Naive B cell (primary cell): ENCODE data around the gene TCF12. TPM values are rescaled to one million over a fixed set of nuclear protein-coding genes. Genes with fewer than 3 reads are reported as not detected.
A peak's percentile ranks its signal among the peaks of the same experiment; 100 is the strongest.

Experiments used
- ATAC-seq, 2 donors: fragments of 150-1000 bp; cut with Tn5 transposase; 2 replicates each; pipeline ENCODE4 v1.10.0; 2021; ENCODE audit warnings: low read depth in 2 of 2, mild to moderate bottlenecking in 2 of 2, moderate library complexity in 2 of 2
- DNase-seq: peaks from one replicate; pipeline ENCODE4 v3.0.0; 2022
- H3K27ac Mint-ChIP-seq, 6 donors: one replicate each; pipeline ENCODE4 v1.8.0; 2020 to 2022; ENCODE audit warnings: mild to moderate bottlenecking in 6 of 6, mixed read lengths in 6 of 6, moderate library complexity in 5 of 6, inconsistent platforms in 2 of 6
- H3K27me3 Mint-ChIP-seq, 3 donors: one replicate each; pipeline ENCODE4 v1.8.0; 2021 to 2022; ENCODE audit warnings: mixed read lengths in 3 of 3, mild to moderate bottlenecking in 1 of 3
- H3K36me3 Mint-ChIP-seq, 2 donors: one replicate each; pipeline ENCODE4 v1.8.0; 2020 to 2022; ENCODE audit warnings: mixed read lengths in 2 of 2, inconsistent platforms in 1 of 2, mild to moderate bottlenecking in 1 of 2
- H3K4me1 Mint-ChIP-seq, 3 donors: one replicate each; pipeline ENCODE4 v1.8.0; 2020 to 2022; ENCODE audit warnings: mixed read lengths in 3 of 3, inconsistent platforms in 1 of 3, mild to moderate bottlenecking in 1 of 3, moderate library complexity in 1 of 3
- H3K4me3 Mint-ChIP-seq, 8 donors: one replicate each; pipeline ENCODE4 v1.8.0; 2020 to 2022; ENCODE audit warnings: mild to moderate bottlenecking in 8 of 8, mixed read lengths in 8 of 8, moderate library complexity in 8 of 8, inconsistent platforms in 2 of 8
- H3K9me3 Mint-ChIP-seq, 7 donors: one replicate each; pipeline ENCODE4 v1.8.0; 2020 to 2022; ENCODE audit warnings: mixed read lengths in 7 of 7, mild to moderate bottlenecking in 5 of 7, inconsistent platforms in 2 of 7, moderate library complexity in 1 of 7
- polyA plus RNA-seq, 6 donors: library from polyadenylated mRNA; unstranded; fragments of 300-500 nt; fragmentation: Illumina TruSeq; gene quantifications; one replicate each; pipeline ENCODE4 v1.2.3, GENCODE V29; 2021; ENCODE audit warnings: low read depth in 6 of 6

TCF12 gene
- polyA plus RNA-seq, 6 donors from 2014 or later: 42.0 to 70.9 (median 56.1) TPM

DNA sequence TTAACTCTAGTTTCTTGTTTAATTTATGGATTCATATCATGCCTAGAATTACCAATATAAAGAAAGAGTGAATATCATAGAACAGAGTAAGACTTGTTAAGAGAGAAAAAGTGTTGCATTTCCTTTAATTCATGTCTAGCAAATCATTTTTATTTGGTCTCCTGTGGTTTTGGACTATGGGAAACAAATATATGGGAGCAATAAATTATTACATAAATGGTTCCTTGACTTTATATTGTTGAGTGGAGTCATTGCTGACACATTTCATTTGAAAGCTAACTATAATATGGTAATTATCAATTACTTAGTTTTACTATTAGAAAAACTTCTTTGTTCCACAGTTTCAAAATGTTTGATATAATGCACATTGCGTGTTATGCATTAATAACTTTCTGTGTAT lies 313.1 kb downstream of the TCF12 start:
- DNase-seq (no peak), ATAC-seq (no peak)
- Mint-ChIP-seq H3K36me3 (peaks cover 5 to 8% of the 10 kb centered on the region in 2 donors), H3K4me1 (peaks cover 3 to 9% (median 6%) of the 10 kb centered on the region in 3 donors), H3K27ac (no peak overlapping the region), H3K9me3 (no peaks in the 10 kb centered on the region), H3K4me3 (no peak overlapping the region), H3K27me3 (no peaks in the 10 kb centered on the region)

DNA sequence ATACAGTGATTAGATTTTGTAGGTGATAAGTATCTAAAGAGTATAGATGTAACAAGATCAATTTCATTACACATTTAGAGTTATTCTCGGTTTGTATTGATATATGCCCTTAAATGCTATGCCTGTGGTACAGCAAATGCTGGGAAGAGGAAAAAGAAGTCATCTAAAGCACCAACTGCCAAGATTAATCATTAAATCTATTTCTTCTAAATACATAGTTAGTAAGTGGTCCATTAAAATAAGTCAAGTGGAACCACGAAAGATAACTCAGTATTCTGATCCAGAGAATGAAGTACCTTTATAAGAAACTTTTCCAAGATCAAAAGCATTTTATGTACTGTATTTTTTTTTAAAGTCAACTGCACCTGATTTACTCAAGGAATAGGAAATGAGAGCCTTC lies 315.7 kb downstream of the TCF12 start:
- H3K4me3 Mint-ChIP-seq: no peak overlapping the region
- DNase-seq (no peak), ATAC-seq (no peak)
- no peaks in the 10 kb centered on the region for H3K27me3 Mint-ChIP-seq
- H3K27ac Mint-ChIP-seq: no peak overlapping the region
- peaks cover 9 to 15% of the 10 kb centered on the region in 2 donors for H3K36me3 Mint-ChIP-seq
- H3K4me1 Mint-ChIP-seq: peaks cover 0 to 17% (median 4%) of the 10 kb centered on the region in 3 donors
- H3K9me3 Mint-ChIP-seq: no peaks in the 10 kb centered on the region

GRCh38 chr15:57235186-57235585 lies 316.7 kb downstream of the TCF12 start:
- DNase-seq (no peak), ATAC-seq (no peak)
- Mint-ChIP-seq H3K36me3 (peaks cover 9 to 23% of the 10 kb centered on the region in 2 donors), H3K4me1 (peaks cover 0 to 17% (median 4%) of the 10 kb centered on the region in 3 donors), H3K27me3 (no peaks in the 10 kb centered on the region), H3K4me3 (no peak overlapping the region), H3K9me3 (no peaks in the 10 kb centered on the region), H3K27ac (no peak overlapping the region)

DNA sequence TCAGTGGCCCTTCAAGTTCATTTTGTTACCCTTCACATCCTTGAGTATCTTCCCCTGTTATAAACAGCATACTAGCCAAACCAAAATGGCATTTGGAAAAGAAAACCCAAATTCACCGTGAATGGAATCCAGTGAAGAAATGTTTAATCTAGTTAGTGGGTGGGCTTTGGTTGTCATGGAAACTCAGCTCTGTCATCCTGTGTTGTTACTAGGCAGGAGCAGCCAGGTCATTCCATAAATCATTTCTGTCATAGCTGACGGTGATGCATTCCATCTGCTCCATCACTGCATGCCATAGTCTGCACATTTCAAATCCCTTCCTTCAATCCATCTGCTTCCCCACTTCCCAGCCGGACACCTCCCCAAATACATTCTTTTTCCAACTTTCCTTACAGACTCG lies 317.4 kb downstream of the TCF12 start:
- Mint-ChIP-seq H3K4me1 (peaks cover 0 to 17% (median 4%) of the 10 kb centered on the region in 3 donors), H3K36me3 (peaks cover 9 to 23% of the 10 kb centered on the region in 2 donors), H3K27me3 (no peaks in the 10 kb centered on the region)

DNA sequence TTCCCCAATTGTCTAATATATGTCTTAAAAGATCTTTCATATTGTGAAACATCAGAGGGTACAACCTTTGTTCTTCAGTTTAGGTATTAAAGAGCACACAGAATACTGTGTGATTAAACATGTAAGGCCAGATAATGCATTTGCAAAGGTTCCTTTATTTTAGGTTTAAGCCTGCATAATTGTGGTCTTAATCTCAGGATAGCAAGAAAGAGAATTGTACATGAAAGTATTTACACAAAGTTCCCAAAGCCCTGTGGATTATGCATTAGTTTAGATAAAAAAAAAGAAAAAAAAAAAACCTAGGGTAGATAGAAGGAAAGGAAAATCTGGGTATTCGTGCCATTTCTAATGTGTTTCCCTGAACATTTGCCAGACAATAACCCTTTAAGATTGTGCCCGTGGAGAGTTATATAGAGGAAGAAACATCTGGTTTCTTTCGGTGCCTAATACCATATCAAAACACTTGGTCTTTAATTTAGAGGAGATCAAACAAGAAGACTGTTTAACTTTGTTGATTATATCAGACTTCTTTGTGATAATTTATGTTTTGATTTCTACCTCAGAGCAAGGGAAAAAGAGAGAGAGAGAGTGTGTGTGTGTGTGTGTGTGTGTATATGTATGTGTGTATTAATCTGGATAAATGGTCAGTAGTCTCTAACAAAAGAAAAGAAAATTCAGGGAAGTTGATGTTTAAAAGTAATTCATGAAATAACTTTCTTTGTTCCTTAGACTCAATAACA lies 318.3 kb downstream of the TCF12 start:
- Mint-ChIP-seq H3K4me3 (no peak overlapping the region), H3K27ac (peak overlapping the region in 2 of 6 donors; percentile 10 to 42), H3K27me3 (no peaks in the 10 kb centered on the region), H3K4me1 (peaks cover 0 to 17% (median 4%) of the 10 kb centered on the region in 3 donors), H3K9me3 (no peaks in the 10 kb centered on the region), H3K36me3 (peaks cover 9 to 23% of the 10 kb centered on the region in 2 donors)
- DNase-seq (no peak), ATAC-seq (no peak)

More for the DNA sequence above, 317.4 kb downstream of the TCF12 start:
- ATAC-seq (no peak), DNase-seq (no peak)
- Mint-ChIP-seq H3K4me3 (no peak overlapping the region), H3K9me3 (no peaks in the 10 kb centered on the region), H3K27ac (no peak overlapping the region)

DNA sequence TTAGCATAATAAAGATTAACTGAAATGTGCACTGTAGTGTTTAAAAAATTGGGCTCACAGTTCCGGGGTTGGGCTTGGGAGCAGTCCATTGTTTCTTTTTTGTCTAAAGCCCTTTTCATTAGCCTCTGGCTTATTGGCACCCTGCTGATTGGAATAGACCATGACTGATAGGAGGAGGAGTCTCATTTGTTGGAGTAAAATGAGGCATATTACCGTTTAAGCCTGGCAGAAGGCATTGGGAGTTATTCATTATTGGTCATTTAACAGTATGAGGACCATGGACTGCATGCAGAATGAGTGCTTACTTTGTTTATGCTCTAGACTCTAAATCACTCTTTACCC lies 318.8 kb downstream of the TCF12 start:
- Mint-ChIP-seq H3K27ac (peak overlapping the region in 1 of 6 donors; percentile 73), H3K4me3 (no peak overlapping the region), H3K4me1 (peaks cover 1 to 19% (median 4%) of the 10 kb centered on the region in 3 donors), H3K9me3 (no peaks in the 10 kb centered on the region), H3K27me3 (no peaks in the 10 kb centered on the region), H3K36me3 (peaks cover 9 to 22% of the 10 kb centered on the region in 2 donors)
- ATAC-seq (no peak), DNase-seq (no peak)

DNA sequence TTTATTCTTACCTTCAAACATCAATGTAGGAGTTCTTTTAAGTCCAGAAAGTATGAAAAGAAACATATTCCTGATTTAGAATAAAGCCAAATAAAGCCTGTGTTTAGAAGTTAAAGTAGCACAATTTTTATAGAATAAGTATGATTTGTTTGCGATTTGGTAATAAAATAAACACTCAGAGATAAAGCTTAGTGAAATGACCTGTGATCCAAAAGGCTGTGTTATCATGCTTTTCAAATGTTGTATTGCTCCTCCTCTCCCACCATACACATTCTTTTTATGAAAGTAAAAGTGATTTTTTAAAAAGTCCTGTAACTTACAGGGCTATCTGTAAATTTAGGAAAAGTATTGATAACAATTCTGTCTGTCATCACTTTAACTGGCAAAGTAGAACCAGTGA lies 319.2 kb downstream of the TCF12 start:
- H3K4me3 Mint-ChIP-seq: no peak overlapping the region
- no peaks in the 10 kb centered on the region for H3K27me3 Mint-ChIP-seq

GRCh38 chr15:57245130-57245529 lies 326.7 kb downstream of the TCF12 start:
- no peak for ATAC-seq

More for the DNA sequence above, 319.2 kb downstream of the TCF12 start:
- H3K27ac Mint-ChIP-seq: peak overlapping the region in 2 of 6 donors; percentile 41 to 73
- H3K36me3 Mint-ChIP-seq: peaks cover 6 to 18% of the 10 kb centered on the region in 2 donors
- no peaks in the 10 kb centered on the region for H3K9me3 Mint-ChIP-seq
- no peak for ATAC-seq
- H3K4me1 Mint-ChIP-seq: peaks cover 4 to 23% (median 5%) of the 10 kb centered on the region in 3 donors
- no peak for DNase-seq

DNA sequence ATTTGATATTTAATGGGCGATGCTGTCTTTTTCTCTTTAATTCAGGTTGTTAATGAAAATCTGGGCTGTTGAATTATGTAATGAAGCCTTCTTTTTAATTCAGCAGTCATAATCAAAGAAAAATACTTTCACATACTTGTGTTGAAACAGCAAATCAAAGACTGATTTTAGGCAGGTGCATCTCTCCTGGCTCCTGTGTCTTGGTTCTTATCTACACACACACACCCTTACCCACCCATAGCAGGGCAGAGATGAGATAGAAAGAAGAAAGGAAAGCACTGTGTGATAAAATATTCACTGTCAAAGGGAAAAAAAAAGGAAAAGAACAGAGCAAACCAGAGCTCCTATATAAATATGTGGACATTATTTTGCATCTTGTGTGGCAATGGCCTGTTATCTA lies 327.3 kb downstream of the TCF12 start:
- ATAC-seq (no peak), DNase-seq (no peak)
- H3K4me3 Mint-ChIP-seq: peak overlapping the region in 1 of 8 donors; percentile 17
- peaks cover 6 to 18% (median 18%) of the 10 kb centered on the region in 3 donors for H3K4me1 Mint-ChIP-seq
- no peaks in the 10 kb centered on the region for H3K9me3 Mint-ChIP-seq
- peaks cover 14 to 21% of the 10 kb centered on the region in 2 donors for H3K36me3 Mint-ChIP-seq
- no peaks in the 10 kb centered on the region for H3K27me3 Mint-ChIP-seq
- H3K27ac Mint-ChIP-seq: peak overlapping the region in 2 of 6 donors; percentile 42 to 55

More at GRCh38 chr15:57245130-57245529, 326.7 kb downstream of the TCF12 start:
- Mint-ChIP-seq H3K36me3 (peaks cover 15 to 21% of the 10 kb centered on the region in 2 donors), H3K9me3 (no peaks in the 10 kb centered on the region), H3K27me3 (no peaks in the 10 kb centered on the region), H3K4me1 (peaks cover 6 to 18% (median 13%) of the 10 kb centered on the region in 3 donors), H3K27ac (peak overlapping the region in 2 of 6 donors; percentile 34 to 42), H3K4me3 (no peak overlapping the region)
- no peak for DNase-seq

DNA sequence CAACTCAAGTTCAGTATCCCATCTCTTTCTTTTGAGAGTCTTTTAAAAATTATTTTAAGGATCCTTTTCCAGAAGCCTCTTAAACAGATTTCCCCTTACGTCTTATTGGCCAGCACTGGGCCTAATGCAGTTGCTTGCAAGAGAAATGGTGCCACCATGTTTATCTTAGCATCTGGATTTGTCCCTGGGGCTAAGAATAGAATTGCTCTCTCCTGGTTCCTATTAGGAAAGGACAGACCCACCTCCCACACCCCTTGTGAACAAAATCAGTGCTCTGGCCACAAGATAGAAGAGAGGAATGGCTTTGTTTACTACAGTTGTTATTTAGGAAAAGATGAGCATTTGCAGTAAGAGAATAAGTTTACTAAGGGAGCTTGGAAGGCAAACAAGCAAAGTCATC lies 329.6 kb downstream of the TCF12 start:
- no peak for ATAC-seq
- H3K4me3 Mint-ChIP-seq: no peak overlapping the region
- H3K9me3 Mint-ChIP-seq: no peaks in the 10 kb centered on the region
- H3K27me3 Mint-ChIP-seq: no peaks in the 10 kb centered on the region
- H3K27ac Mint-ChIP-seq: no peak overlapping the region
- no peak for DNase-seq
- peaks cover 14 to 21% of the 10 kb centered on the region in 2 donors for H3K36me3 Mint-ChIP-seq
- H3K4me1 Mint-ChIP-seq: peaks cover 6 to 13% (median 9%) of the 10 kb centered on the region in 3 donors

GRCh38 chr15:57251308-57251707 lies 332.9 kb downstream of the TCF12 start:
- no peak for ATAC-seq
- Mint-ChIP-seq H3K4me1 (peaks cover 6 to 14% (median 10%) of the 10 kb centered on the region in 3 donors), H3K27me3 (no peaks in the 10 kb centered on the region), H3K36me3 (peaks cover 10 to 14% of the 10 kb centered on the region in 2 donors), H3K4me3 (no peak overlapping the region), H3K27ac (peak overlapping the region in 2 of 6 donors; percentile 25 to 32), H3K9me3 (no peaks in the 10 kb centered on the region)
- DNase-seq: no peak

DNA sequence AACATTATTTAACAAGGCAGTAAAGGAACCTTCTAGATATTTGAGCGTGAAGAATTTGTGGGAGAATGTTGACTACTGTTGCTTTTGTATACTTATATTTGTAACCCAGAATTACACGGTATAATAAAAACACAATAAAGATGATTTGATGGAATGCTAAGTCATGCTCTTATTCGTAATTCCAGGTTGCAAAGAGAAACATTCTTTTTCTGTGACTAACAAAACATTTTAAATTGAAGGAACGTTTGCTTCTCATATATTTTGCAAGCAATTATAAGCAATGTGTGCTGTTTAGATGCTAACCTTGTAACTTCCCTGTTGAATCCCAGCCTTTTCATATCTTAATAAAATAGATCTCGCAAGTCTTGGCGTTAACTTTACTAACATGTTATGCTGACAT lies 333.5 kb downstream of the TCF12 start:
- no peak overlapping the region for H3K4me3 Mint-ChIP-seq
- peaks cover 7 to 11% of the 10 kb centered on the region in 2 donors for H3K36me3 Mint-ChIP-seq
- DNase-seq: no peak
- no peak for ATAC-seq
- no peaks in the 10 kb centered on the region for H3K27me3 Mint-ChIP-seq
- H3K9me3 Mint-ChIP-seq: no peaks in the 10 kb centered on the region
- H3K4me1 Mint-ChIP-seq: peaks cover 4 to 14% (median 12%) of the 10 kb centered on the region in 3 donors
- peak overlapping the region in 1 of 6 donors; percentile 10 for H3K27ac Mint-ChIP-seq

- Mint-ChIP-seq H3K27me3 (no peaks in the 10 kb centered on the region), H3K4me3 (no peak overlapping the region), H3K9me3 (no peaks in the 10 kb centered on the region), H3K4me1 (peaks cover 0 to 18% (median 10%) of the 10 kb centered on the region in 3 donors), H3K36me3 (peaks cover 0 to 8% of the 10 kb centered on the region in 2 donors), H3K27ac (no peak overlapping the region)
- ATAC-seq: no peak
- no peak for DNase-seq
Observed at GRCh38 chr15:57253082-57253481, 334.6 kb downstream of the TCF12 start.

DNA sequence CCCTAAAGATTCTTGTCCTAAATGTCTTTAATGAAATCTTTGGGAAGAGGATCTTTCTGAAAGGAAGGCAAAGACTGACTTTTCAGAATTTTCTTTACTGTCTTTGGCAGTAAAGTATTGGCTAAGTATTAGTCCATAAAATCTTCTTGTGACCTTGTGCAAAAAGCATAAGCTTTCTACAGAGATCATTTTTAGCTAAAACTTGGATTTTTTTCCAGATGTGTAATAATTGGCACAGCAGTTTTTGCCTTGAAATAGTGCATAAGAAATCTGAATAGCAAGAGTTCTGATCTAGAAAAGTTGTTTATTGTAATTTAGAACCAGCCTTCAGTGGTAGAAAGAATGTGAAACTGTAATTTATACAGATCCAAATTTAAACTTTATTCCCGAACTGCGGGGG lies 335.1 kb downstream of the TCF12 start:
- Mint-ChIP-seq H3K4me1 (peaks cover 0 to 19% (median 14%) of the 10 kb centered on the region in 3 donors), H3K27me3 (no peaks in the 10 kb centered on the region), H3K27ac (no peak overlapping the region), H3K36me3 (peaks cover 0 to 8% of the 10 kb centered on the region in 2 donors), H3K4me3 (no peak overlapping the region), H3K9me3 (no peaks in the 10 kb centered on the region)
- ATAC-seq (no peak), DNase-seq (no peak)
